MV-4-11 (cell line): ENCODE measurements around the gene ARRDC1.
"Not testable (repeated sequence)": the region's sequence is repeated elsewhere in the genome, so short reads cannot be mapped to it uniquely, and the experiment has no call there.

Experiments
- DNase-seq: peaks from one replicate; lab custom pipeline; 2025; lab: John Stamatoyannopoulos, UW

ARRDC1 gene

GRCh38 chr9:137613738-137614523, 8.4 kb downstream of the ARRDC1 start:
- DNase-seq, result no peak

DNA sequence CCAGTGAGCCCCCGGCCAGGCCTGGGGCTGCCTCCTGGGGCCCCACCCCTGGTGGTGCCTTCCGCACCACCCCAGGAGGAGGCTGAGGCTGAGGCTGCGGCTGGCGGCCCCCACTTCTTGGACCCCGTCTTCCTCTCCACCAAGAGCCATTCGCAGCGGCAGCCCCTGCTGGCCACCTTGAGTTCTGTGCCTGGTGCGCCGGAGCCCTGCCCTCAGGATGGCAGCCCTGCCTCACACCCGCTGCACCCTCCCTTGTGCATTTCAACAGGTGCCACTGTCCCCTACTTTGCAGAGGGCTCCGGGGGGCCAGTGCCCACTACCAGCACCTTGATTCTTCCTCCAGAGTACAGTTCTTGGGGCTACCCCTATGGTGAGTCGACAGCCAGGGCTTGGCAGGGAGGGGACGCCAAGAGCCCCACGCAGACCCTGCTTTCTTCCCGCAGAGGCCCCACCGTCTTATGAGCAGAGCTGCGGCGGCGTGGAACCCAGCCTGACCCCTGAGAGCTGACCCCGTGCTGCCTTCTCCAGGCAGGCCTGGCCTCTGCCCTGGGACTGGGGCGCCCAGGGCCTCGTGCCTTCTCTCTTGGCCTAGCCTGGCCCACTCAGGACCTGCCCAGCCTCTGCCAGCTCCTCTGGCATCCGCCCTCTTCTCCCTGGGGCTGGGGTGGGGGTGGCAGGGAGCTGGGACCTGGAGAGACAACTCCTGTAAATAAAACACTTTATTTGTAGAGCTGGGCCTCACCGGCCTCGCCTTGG, 9.3 kb downstream of the ARRDC1 start:
- DNase-seq, result no peak

- DNase-seq, result no peak
Observed at GRCh38 chr9:137615387-137615871, 9.9 kb downstream of the ARRDC1 start.

- DNase-seq, result peak; percentile 83
Observed at GRCh38 chr9:137618105-137619067, 12.9 kb downstream of the ARRDC1 start, which contains the start of gene EHMT1. Gene EHMT1 (plus strand): TSS chr9:137619005. CDS start chr9:137619029, 24 bp downstream.

GRCh38 chr9:137619240-137620047, 14.0 kb downstream of the ARRDC1 start:
- DNase-seq, result peak; percentile 15

GRCh38 chr9:137620048-137620405, 14.5 kb downstream of the ARRDC1 start:
- no peak for DNase-seq

GRCh38 chr9:137620581-137620980, 15.1 kb downstream of the ARRDC1 start:
- DNase-seq, result no peak

- peak; percentile 55 for DNase-seq
Observed at GRCh38 chr9:137621131-137621757, 15.8 kb downstream of the ARRDC1 start.

GRCh38 chr9:137622211-137622610, 16.7 kb downstream of the ARRDC1 start:
- DNase-seq, result not testable (repeated sequence)

GRCh38 chr9:137626464-137626863, 21.0 kb downstream of the ARRDC1 start:
- peak; percentile 39 for DNase-seq

GRCh38 chr9:137627406-137627805, 21.9 kb downstream of the ARRDC1 start:
- DNase-seq, result not testable (repeated sequence)

- DNase-seq, result no peak
Observed at GRCh38 chr9:137630126-137630525, 24.6 kb downstream of the ARRDC1 start.

DNA sequence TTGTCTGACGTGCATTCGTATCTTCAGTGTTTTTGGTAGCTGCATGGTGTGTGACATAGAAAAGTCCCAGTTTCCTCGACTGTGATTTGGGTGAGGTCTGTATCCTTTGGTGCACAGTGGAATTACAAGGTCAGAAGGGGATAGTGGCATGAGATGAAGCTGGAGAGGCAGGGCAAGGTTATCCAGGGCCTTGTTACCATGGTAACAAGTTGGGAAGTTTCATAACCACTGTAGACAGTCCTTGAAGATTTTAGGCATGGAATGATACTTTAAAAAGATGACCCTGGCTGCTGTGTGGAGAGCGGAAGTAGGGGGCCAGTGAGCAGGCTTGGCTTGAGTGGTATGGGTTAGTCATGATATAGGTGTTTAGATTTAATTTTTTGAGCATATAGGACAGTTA, 25.2 kb downstream of the ARRDC1 start:
- no peak for DNase-seq

GRCh38 chr9:137631345-137632229, 26.1 kb downstream of the ARRDC1 start:
- DNase-seq, result no peak

GRCh38 chr9:137632230-137633161, 27.0 kb downstream of the ARRDC1 start:
- DNase-seq, result no peak

- DNase-seq, result no peak
Observed at GRCh38 chr9:137634016-137634415, 28.5 kb downstream of the ARRDC1 start.

DNA sequence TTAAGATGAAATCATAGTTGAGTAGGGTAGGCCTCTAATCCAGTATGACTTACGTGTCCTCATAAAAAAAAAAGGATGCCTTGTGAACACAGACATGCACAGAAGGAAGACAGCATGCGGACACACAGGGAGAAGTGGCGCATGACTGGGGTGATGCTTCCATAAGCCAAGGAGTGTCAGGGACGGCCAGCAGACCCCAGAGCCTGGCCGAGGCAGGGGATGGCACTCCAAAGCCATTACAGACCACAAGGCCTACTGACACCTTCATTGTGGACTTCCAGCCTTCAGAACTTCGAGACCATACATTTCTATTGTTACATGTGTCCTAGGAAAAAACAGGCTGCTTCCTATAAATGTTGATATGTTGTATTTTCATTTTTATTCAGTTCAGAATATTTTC, 33.2 kb downstream of the ARRDC1 start:
- DNase-seq, result no peak

- peak; percentile 20 for DNase-seq
Observed at GRCh38 chr9:137639303-137640051, 34.0 kb downstream of the ARRDC1 start.
